ENCODE results near the gene CEACAM8.
A peak's percentile ranks its signal among the peaks of the same experiment; 100 is the strongest.
"Not testable (repeated sequence)": the region's sequence is repeated elsewhere in the genome, so short reads cannot be mapped to it uniquely, and the experiment has no call there.

Gene CEACAM8

DNA sequence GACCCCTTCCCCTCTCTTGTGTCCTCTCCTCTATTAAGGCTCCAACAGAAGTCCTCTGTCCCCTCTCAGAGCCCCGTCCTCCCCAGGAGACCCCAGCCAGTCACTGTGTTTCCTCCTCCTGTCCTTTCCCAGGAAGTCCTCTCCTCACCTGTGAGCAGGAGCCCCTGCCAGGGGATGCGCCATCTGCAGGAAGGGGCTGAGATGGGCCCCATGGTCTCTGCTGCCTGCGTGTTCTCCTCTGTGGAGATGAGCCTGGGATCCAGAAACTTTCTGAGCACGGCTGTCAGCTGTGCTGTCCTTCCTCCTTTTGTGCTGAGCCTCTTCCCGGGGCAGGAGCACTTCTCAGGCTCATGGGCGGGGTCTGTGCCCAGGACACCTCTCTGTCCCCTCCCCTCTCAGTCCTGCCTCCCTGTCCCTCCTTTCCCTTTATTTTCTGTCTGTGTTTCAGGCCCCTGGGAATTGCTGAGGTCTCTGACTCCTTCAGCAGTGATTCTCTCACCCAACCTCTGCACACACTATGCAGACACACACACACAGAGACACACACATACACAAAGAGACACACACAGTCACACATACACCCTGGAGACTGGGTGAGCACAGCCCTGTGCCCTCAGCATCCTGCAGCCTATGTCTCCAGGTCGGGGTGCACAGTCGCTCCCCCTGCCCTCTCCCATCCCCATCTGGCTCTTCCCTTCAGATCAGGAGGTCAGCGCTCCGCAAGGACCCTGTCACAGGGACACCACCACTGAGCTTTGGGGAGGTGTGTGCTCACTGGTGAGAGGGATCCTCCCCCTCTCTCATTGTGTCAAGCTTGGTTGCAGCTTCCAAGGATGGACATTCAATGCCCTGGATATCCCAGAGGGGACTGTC lies at the start of gene CEACAM8:
Gene CEACAM8, minus strand, starts transcription at position 308 of the 873 bp plus-strand sequence. Its CDS starts 96 bp downstream, at position 212.
- FAIRE-seq: no peak
- no peak for DNase-seq (ENCODE audit: low spot score)

GRCh38 chr19:42639324-42640092 lies 44.8 kb upstream of the CEACAM8 start:
- DNase-seq (ENCODE audit: low spot score); FAIRE-seq: not testable (repeated sequence)

DNA sequence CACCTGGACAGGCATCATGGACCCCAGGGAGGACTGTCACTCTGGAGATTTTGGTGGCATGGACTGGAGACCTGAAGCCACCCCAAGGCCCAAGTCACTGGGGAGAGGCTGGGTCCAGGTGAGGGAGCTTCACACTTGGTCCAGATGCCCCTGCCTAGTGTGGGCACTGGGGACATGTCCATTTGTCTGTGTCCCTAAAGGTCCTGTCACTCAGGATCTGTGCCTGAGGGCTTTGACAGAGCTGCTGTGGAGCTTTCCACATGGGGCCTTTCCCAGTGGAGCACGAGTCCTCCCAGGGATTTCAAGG lies 40.5 kb upstream of the CEACAM8 start:
- no peak for DNase-seq (ENCODE audit: low spot score)
- FAIRE-seq: no peak

DNA sequence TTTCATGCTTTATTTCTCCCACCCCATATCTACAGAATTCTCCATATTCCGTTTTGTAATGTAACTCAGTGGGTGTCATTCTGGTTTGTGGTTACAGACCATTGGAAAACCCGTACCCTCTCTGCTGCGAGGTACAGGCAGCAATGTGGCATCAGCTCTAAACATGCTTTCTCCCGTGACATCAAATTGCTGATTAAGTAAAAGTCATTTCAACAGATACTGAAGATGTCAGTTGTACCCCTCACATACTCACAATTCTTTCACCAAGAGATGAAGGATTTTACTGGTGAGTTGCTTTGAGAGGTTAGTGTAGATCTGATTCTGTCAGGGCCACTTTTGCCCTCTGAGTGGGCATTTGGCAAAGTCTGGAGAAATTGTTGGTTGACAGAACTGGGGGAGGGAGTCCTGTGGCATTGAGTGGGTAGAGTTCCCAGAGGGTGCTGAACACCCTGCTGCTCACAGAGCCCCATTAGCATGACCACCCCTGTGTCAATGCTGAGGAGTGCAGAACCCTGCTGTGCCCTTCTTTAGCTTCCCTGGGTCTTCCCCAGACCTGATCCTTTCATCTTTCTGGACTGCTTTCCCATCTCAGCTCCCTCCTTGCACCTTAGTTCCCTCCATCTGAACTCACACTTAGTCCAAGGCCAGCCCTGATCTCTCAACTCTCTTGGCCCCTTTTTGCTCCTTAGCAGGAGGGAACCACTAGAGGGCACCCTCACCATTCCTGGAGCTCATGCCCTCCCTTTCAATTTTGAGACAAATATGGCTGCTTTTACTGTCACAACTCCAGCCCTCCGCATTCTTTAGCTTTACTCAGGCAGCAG lies 39.9 kb upstream of the CEACAM8 start:
- DNase-seq (ENCODE audit: low spot score) (peak; percentile 53), FAIRE-seq (no peak)

- FAIRE-seq (no peak), DNase-seq (ENCODE audit: low spot score) (no peak)
Measured at GRCh38 chr19:42629191-42629590, 34.5 kb upstream of the CEACAM8 start.

- FAIRE-seq (no peak), DNase-seq (ENCODE audit: low spot score) (no peak)
Measured at GRCh38 chr19:42628411-42629140, 33.9 kb upstream of the CEACAM8 start.

- DNase-seq (ENCODE audit: low spot score) (no peak), FAIRE-seq (no peak)
Measured at GRCh38 chr19:42627916-42628315, 33.2 kb upstream of the CEACAM8 start.

DNA sequence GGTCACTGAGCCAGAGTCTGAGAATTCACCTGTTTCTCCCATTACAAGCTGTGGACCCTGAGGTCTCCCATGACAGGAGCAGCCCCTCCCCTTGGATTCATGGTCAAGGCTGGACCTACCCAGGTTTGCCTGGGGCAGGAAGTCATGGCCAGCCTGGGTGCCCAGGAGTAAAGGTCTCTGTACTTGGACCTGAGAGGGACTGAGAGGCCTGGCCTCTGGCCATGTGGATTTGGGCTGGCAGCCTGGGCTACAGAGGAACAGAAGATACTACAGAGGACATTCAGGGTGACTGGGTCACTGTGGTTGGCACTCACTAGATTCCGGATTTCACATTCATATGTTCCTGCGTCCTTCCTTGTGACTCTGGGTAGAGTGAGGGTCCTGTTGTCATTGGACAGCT lies 31.5 kb upstream of the CEACAM8 start:
- no peak for FAIRE-seq
- no peak for DNase-seq (ENCODE audit: low spot score)

GRCh38 chr19:42619271-42619670 lies 24.5 kb upstream of the CEACAM8 start:
- FAIRE-seq (peak; percentile 58), DNase-seq (ENCODE audit: low spot score) (no peak)

DNA sequence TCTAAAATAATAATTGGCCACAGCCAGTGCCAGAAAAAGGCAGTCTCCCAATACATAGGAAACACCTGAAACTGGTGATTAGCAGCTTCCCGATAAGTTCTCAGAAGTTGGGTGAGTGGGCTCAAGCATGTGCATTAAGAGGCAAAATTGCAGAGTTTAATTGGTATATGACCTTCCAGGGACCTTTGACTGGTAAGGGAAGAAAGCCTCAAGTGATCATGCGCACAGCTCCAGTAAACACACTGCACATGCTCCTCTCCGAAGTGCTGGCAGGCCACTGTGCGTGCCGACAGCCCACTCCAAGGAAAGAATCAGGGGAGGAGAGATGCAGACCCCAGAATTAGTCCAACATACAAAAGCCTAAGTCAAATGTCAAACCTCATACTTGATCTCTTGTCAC lies 18.9 kb upstream of the CEACAM8 start:
- DNase-seq (ENCODE audit: low spot score): no peak
- FAIRE-seq: no peak

- not testable (repeated sequence) for DNase-seq (ENCODE audit: low spot score)
Measured at GRCh38 chr19:42610401-42610915, 15.7 kb upstream of the CEACAM8 start.

DNA sequence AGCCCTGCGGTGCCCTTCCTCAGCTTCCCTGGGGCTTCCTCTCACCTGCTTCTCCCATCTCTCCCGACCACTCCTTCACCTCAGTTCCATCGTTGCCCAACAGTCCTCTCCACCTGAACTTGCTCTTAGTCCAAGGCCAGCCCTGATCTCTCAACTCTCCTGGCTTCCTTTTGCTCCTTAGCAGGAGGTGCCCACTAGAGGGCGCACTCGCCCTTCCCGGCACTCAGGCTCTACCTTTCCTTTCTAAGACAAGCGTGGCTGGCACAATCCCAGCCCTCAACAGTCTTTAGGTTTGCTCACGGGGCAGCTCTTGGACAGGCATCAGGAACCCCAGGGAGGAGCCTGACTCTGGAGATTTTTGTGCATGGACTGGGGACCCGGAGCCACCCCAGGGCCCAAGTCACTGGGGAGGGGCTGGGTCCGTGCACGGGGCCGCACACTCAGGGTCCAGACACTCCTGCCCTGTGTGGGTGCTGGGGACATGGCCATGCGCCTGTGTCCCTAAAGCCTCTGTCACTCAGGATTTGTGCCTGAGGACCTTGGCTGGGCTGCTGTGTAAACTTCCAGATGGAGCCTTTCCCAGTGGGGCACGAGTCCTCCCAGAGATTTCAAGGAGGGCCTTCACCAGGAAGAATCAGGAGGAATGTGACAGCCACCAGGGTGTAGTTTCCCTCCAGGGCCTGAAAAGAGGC lies 12.1 kb upstream of the CEACAM8 start:
- peak; percentile 77 for DNase-seq (ENCODE audit: low spot score)
- FAIRE-seq: peak; percentile 74

More at GRCh38 chr19:42610401-42610915, 15.7 kb upstream of the CEACAM8 start:
- not testable (repeated sequence) for FAIRE-seq

- FAIRE-seq: no peak
Measured at GRCh38 chr19:42601811-42602443, 7.2 kb upstream of the CEACAM8 start.

GRCh38 chr19:42596391-42597072 lies 1.8 kb upstream of the CEACAM8 start:
- DNase-seq (ENCODE audit: low spot score): peak; percentile 57
- peak; percentile 68 for FAIRE-seq

More at GRCh38 chr19:42601811-42602443, 7.2 kb upstream of the CEACAM8 start:
- DNase-seq (ENCODE audit: low spot score): peak; percentile 65

- DNase-seq (ENCODE audit: low spot score) (no peak), FAIRE-seq (no peak)
Measured at GRCh38 chr19:42595550-42596172, 937 bp upstream of the CEACAM8 start.

- FAIRE-seq (no peak), DNase-seq (ENCODE audit: low spot score) (no peak)
Measured at GRCh38 chr19:42589792-42590191, 4.9 kb downstream of the CEACAM8 start.

- no peak for FAIRE-seq
- no peak for DNase-seq (ENCODE audit: low spot score)
Measured at GRCh38 chr19:42584466-42584865, 10.3 kb downstream of the CEACAM8 start.

DNA sequence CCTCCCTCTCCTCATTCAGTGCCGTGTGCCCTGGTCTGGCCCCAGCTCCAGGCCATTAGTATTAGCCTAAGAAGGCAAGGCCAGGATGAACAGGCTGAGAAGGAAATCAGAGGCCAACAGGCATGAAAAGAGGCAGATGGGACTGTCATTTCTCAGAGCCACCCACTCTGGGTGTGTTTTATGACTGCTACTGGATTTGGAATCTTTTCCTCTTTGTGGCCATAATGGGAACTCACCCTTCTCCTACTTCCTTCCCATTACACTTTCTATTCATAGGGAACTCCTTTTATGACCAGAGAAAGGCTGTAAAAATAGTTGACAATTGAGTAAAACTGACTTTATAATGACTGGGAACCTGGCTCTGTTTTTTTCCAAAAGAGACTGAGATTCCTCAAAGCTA lies 17.7 kb downstream of the CEACAM8 start:
- DNase-seq (ENCODE audit: low spot score) (no peak), FAIRE-seq (no peak)
